ENCODE measurements around the gene MMP24OS.

The MMP24OS gene

GRCh38 chr20:35292504-35293285 lies 14.8 kb upstream of the MMP24OS start:
- TF ChIP-seq CTCF (conservative IDR thresholded peaks at IDR 0.05): no peak
- no peak overlapping the region for H3K27ac ChIP-seq

- TF ChIP-seq CTCF (conservative IDR thresholded peaks at IDR 0.05): no peak
- H3K27ac ChIP-seq: no peak within 1 kb of the TSS
Measured at GRCh38 chr20:35291654-35292503, 14.0 kb upstream of the MMP24OS start, which contains the start of gene FAM83C. FAM83C (minus strand) TSS chr20:35292425; CDS start chr20:35292304, 121 bp downstream.

GRCh38 chr20:35290887-35291417 lies 13.0 kb upstream of the MMP24OS start:
- no peak overlapping the region for H3K27ac ChIP-seq
- no peak for TF ChIP-seq CTCF (conservative IDR thresholded peaks at IDR 0.05)

DNA sequence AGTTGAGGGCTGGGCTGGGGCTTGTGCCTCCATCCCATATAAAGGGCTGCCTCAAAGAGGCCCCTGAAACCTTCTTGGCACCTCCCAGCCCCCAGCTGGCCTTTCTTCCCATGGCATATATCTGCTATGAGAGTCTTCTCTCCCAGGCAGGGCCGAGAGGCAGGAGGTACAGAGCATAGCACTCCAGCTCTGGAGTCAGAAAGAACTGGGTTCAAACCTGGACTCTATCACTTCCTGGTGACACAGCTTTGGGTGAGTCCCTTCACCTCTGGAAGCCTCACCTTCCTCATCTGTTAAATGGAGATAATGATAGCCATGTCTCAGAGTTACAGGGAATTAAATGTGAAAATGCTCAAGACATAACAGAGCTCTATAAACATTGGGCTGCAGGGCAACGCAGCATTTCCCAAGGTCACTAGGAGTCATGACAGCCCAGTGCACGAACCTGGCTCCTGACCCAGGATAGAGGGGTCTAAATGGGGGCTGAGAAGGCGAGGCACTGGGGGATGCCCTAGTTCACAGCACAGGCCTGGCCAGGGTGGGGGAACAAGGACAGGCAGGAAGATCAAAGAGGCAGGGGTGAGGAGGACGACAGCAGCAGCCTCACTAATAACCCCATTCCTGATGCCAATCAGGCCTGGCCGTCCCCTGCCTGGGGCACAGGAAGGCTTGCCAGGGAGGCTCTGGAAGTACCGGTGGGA lies 12.4 kb upstream of the MMP24OS start:
- TF ChIP-seq CTCF (conservative IDR thresholded peaks at IDR 0.05): no peak
- no peak overlapping the region for H3K27ac ChIP-seq

DNA sequence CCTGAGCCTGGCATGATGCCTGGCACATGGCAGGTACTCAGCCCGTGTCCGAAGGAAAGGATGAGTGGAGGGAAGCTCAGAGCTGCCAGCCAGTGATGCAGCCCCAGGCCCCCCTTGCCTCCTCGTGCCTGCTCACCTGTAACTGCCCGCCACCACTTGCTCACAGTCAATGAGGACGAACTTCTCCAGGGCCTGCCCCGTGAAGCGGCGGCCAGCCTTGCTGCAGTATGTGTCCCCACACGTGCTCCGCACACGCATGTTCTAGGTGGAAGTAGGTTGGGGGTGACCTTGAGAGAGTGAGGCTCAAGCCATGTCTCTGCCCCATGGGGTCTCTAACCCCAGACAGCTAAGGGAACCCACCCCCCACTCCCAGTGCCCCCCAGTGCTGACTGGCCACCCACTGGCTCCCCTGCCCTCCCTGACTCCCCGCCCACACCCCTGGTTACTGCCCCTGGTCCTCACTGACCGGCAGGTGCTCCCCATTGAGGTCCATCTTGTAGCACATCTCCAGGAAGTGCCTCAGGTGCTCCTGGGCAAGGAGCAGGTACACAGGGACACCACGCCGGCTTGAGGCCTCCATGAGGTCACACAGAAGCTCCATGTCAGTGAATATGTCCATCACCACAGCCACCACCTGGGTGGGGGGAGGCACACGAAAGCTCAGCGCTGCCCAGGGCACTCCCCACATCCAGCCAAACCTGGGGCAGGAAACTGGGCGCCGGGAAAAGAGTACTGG lies 10.6 kb upstream of the MMP24OS start:
- TF ChIP-seq CTCF (conservative IDR thresholded peaks at IDR 0.05): no peak
- H3K27ac ChIP-seq: no peak overlapping the region

DNA sequence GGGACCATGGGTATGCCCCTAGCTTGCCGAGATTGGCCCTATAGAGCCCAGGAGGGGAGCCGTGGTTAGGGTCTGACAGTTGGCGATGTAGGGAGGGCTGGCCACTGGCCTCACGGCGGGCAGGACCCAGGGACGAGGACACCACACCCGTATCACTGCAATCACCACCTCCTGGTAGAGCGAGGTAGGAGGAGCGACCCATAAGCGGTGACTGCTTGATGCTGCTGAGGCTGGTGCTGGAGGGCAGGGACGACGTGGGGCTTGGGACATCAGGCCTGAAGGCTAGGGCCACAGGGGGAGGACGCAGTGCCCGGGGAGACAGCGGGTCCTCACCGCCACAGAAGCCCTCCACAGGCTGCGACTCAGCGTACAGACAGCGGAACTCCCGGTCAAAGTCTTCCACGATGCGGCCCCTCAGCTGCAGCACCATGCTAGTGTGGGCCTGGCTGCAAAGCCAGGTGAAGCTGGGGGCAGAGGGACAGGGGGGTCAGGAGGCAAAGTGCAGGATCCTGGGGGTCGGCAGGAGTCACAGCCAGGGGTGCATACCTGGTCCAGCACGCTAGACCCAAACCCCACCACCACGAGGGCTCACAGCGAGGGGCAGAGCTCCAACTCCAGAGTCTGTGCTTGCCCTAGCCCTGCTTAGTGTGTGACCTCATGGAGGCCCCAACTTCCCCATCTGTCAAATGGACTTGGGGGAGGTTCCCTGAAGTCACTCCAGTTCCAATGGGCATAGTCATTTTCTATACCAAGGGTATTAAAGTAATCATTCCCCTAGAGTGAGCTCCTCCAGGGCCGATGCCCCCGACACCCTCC lies 9.8 kb upstream of the MMP24OS start:
- no peak overlapping the region for H3K27ac ChIP-seq
- TF ChIP-seq CTCF (conservative IDR thresholded peaks at IDR 0.05): no peak
